Measurements from ENCODE around the gene PCCB. TPM values are rescaled to one million over a fixed set of nuclear protein-coding genes. Genes with fewer than 3 reads are reported as not detected.
"Not testable (repeated sequence)": the region's sequence is repeated elsewhere in the genome, so short reads cannot be mapped to it uniquely, and the experiment has no call there.

PCCB gene
- total RNA-seq, 4 donors from 2014 or later = 22.2 to 37.9 (median 29.0) TPM

GRCh38 chr3:136366289-136366688 is 116.1 kb downstream of the PCCB start:
- no peak for TF ChIP-seq CTCF (IDR thresholded peaks at IDR 0.05)
- DNase-seq (ENCODE audit: low spot score) (no peak), ATAC-seq (ENCODE audit: low FRiP score) (no peak)

- ATAC-seq (ENCODE audit: low FRiP score); DNase-seq (ENCODE audit: low spot score): not testable (repeated sequence)
Measured at GRCh38 chr3:136375800-136376199, 125.7 kb downstream of the PCCB start.

DNA sequence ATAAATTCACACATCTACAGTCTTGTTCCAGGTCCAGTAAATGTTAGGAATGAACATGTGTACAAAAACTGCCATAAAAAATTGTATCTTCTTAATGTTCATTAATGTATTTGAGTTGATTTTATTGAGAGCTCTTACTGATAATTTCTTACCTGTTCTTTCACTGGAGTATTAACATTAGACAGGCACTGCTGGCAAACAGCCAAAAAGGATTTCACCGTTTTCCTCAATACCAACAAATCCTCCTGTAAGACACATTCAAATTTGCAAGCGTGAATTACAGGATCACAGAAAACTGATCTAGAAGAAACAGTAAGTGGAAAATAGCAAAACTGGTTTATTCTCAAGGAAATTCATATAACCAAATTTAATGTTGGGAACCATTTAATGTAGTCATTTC is 127.4 kb downstream of the PCCB start:
- ATAC-seq (ENCODE audit: low FRiP score) = no peak
- DNase-seq (ENCODE audit: low spot score) = no peak
- no peak for TF ChIP-seq CTCF (IDR thresholded peaks at IDR 0.05)

DNA sequence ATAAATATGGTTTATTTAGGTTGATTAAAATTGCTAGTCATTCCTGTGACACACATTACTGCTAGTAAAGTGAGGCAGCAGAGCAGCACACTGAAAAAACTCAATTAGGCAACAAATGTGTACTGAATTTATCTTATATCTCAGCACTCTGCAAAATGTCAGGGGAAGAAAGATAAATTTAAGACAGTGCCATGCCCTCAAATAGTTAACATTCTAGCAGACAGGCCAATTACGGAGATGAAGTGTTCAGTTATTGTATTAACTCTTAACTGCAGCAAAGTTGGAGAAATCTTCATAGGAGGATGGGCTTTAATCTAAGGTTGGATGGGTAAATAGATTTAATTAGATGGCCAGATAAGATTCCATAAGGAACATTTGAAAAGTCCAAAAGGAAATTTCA is 127.9 kb downstream of the PCCB start:
- ATAC-seq (ENCODE audit: low FRiP score) (no peak), DNase-seq (ENCODE audit: low spot score) (no peak)
- no peak for TF ChIP-seq CTCF (IDR thresholded peaks at IDR 0.05)

Other genes with a start within 250 kb of the PCCB start
- 10 to 100 TPM; 17.7 to 35.3 (median 30.0) TPM for gene MSL2, start 54.0 kb upstream of the PCCB start, total RNA-seq

Measured in omental fat pad (tissue), 4 donors.